ENCODE results near the gene AOPEP.
"Not testable (repeated sequence)": the region's sequence is repeated elsewhere in the genome, so short reads cannot be mapped to it uniquely, and the experiment has no call there.

AOPEP gene

GRCh38 chr9:95003689-95004410, 277.4 kb downstream of the AOPEP start:
- peak; percentile 49 for FAIRE-seq

- no peak for FAIRE-seq
Observed at GRCh38 chr9:95004411-95005277, 278.1 kb downstream of the AOPEP start.

- FAIRE-seq, result no peak
Observed at GRCh38 chr9:95005278-95006143, 279.0 kb downstream of the AOPEP start.

- FAIRE-seq, result no peak
Observed at GRCh38 chr9:95007226-95007869, 280.8 kb downstream of the AOPEP start.

GRCh38 chr9:95008151-95008771, 281.8 kb downstream of the AOPEP start:
- no peak for FAIRE-seq

GRCh38 chr9:95009459-95009858, 283.0 kb downstream of the AOPEP start:
- no peak for FAIRE-seq

- FAIRE-seq, result no peak
Observed at GRCh38 chr9:95010431-95010838, 283.9 kb downstream of the AOPEP start.

- FAIRE-seq, result no peak
Observed at GRCh38 chr9:95012035-95012708, 285.7 kb downstream of the AOPEP start.

GRCh38 chr9:95012902-95013301, 286.4 kb downstream of the AOPEP start:
- FAIRE-seq, result no peak

GRCh38 chr9:95014917-95015316, 288.4 kb downstream of the AOPEP start:
- no peak for FAIRE-seq

- FAIRE-seq, result no peak
Observed at GRCh38 chr9:95015569-95015968, 289.1 kb downstream of the AOPEP start.

GRCh38 chr9:95017062-95017461, 290.6 kb downstream of the AOPEP start:
- FAIRE-seq, result no peak

- FAIRE-seq, result no peak
Observed at GRCh38 chr9:95017661-95018060, 291.2 kb downstream of the AOPEP start.

- FAIRE-seq, result no peak
Observed at GRCh38 chr9:95018099-95018936, 291.8 kb downstream of the AOPEP start.

GRCh38 chr9:95020644-95021043, 294.1 kb downstream of the AOPEP start:
- not testable (repeated sequence) for FAIRE-seq

- FAIRE-seq, result no peak
Observed at GRCh38 chr9:95021166-95021886, 294.8 kb downstream of the AOPEP start.

- FAIRE-seq, result no peak
Observed at GRCh38 chr9:95022657-95023056, 296.2 kb downstream of the AOPEP start.

- FAIRE-seq, result no peak
Observed at GRCh38 chr9:95023217-95024003, 296.9 kb downstream of the AOPEP start.

GRCh38 chr9:95024097-95024671, 297.7 kb downstream of the AOPEP start:
- no peak for FAIRE-seq

Measured in G401.6 (cell line).